Measurements from ENCODE around the gene RETNLB. TPM values are rescaled to one million over a fixed set of nuclear protein-coding genes. Genes with fewer than 3 reads are reported as not detected.

RETNLB gene
- not detected for total RNA-seq
- not detected for polyA plus RNA-seq
- long read RNA-seq, donor 1: 0 reads
- long read RNA-seq, donor 2: 0 reads

- Histone ChIP-seq H3K4me3 (ENCODE audit: low read length in 2 of 2) (no peak within 1 kb of the TSS), H3K27me3 (ENCODE audit: control insufficient read depth in 1 of 2, insufficient read depth in 2 of 2, low read length in 1 of 2) (no peaks in the 10 kb centered on the region), H3K36me3 (ENCODE audit: control insufficient read depth in 1 of 2, insufficient read depth in 2 of 2, low read length in 1 of 2) (no peaks in the 10 kb centered on the region), H3K9me3 (ENCODE audit: control insufficient read depth, low read length) (no peaks in the 10 kb centered on the region), H3K27ac (ENCODE audit: low read depth in 1 of 2, low read length in 2 of 2) (no peak within 1 kb of the TSS), H3K4me1 (ENCODE audit: control insufficient read depth in 1 of 2, insufficient read depth in 2 of 2, low read length in 2 of 2) (no peaks in the 10 kb centered on the region)
- no peak for DNase-seq
- no peak for ATAC-seq (ENCODE audit: low FRiP score)
- 85 to 86% methylated on average over 3 of the region's 3 CpGs for WGBS, 2 donors
- intact Hi-C loops (cut with DNase I): no loop called here
Measured at GRCh38 chr3:108757404-108757982, at the start of gene RETNLB. Gene RETNLB (minus strand): TSS chr3:108757410. CDS start chr3:108757185, 225 bp downstream.

- H3K27ac ChIP-seq (ENCODE audit: low read depth in 1 of 2, low read length in 2 of 2): no peak overlapping the region
- H3K9me3 ChIP-seq (ENCODE audit: control insufficient read depth, low read length): no peaks in the 10 kb centered on the region
- DNase-seq: no peak
- H3K4me3 ChIP-seq (ENCODE audit: low read length in 2 of 2): no peak overlapping the region
- H3K4me1 ChIP-seq (ENCODE audit: control insufficient read depth in 1 of 2, insufficient read depth in 2 of 2, low read length in 2 of 2): no peaks in the 10 kb centered on the region
- H3K27me3 ChIP-seq (ENCODE audit: control insufficient read depth in 1 of 2, insufficient read depth in 2 of 2, low read length in 1 of 2): no peaks in the 10 kb centered on the region
- ATAC-seq (ENCODE audit: low FRiP score): no peak
- intact Hi-C loops (cut with DNase I): no loop called here
- 67 to 68% methylated on average over 4 of the region's 4 CpGs for WGBS, 2 donors
- H3K36me3 ChIP-seq (ENCODE audit: control insufficient read depth in 1 of 2, insufficient read depth in 2 of 2, low read length in 1 of 2): no peaks in the 10 kb centered on the region
Measured at GRCh38 chr3:108806316-108806715, 49.1 kb upstream of the RETNLB start.

GRCh38 chr3:108804966-108805365 is 47.8 kb upstream of the RETNLB start:
- no peak overlapping the region for H3K27ac ChIP-seq (ENCODE audit: low read depth in 1 of 2, low read length in 2 of 2)
- intact Hi-C loops (cut with DNase I): no loop called here
- H3K4me1 ChIP-seq (ENCODE audit: control insufficient read depth in 1 of 2, insufficient read depth in 2 of 2, low read length in 2 of 2): no peaks in the 10 kb centered on the region
- DNase-seq: no peak
- H3K27me3 ChIP-seq (ENCODE audit: control insufficient read depth in 1 of 2, insufficient read depth in 2 of 2, low read length in 1 of 2): no peaks in the 10 kb centered on the region
- no peaks in the 10 kb centered on the region for H3K36me3 ChIP-seq (ENCODE audit: control insufficient read depth in 1 of 2, insufficient read depth in 2 of 2, low read length in 1 of 2)
- no peak overlapping the region for H3K4me3 ChIP-seq (ENCODE audit: low read length in 2 of 2)
- 87 to 92% methylated on average over 4 of the region's 4 CpGs for WGBS, 2 donors
- H3K9me3 ChIP-seq (ENCODE audit: control insufficient read depth, low read length): no peaks in the 10 kb centered on the region
- no peak for ATAC-seq (ENCODE audit: low FRiP score)

- intact Hi-C loops (cut with DNase I): no loop called here
- DNase-seq: no peak
- Histone ChIP-seq H3K4me3 (ENCODE audit: low read length in 2 of 2) (no peak overlapping the region), H3K27me3 (ENCODE audit: control insufficient read depth in 1 of 2, insufficient read depth in 2 of 2, low read length in 1 of 2) (no peaks in the 10 kb centered on the region), H3K9me3 (ENCODE audit: control insufficient read depth, low read length) (no peaks in the 10 kb centered on the region), H3K27ac (ENCODE audit: low read depth in 1 of 2, low read length in 2 of 2) (no peak overlapping the region), H3K4me1 (ENCODE audit: control insufficient read depth in 1 of 2, insufficient read depth in 2 of 2, low read length in 2 of 2) (no peaks in the 10 kb centered on the region), H3K36me3 (ENCODE audit: control insufficient read depth in 1 of 2, insufficient read depth in 2 of 2, low read length in 1 of 2) (no peaks in the 10 kb centered on the region)
- 76 to 88% methylated on average over 2 of the region's 2 CpGs for WGBS, 2 donors
- ATAC-seq (ENCODE audit: low FRiP score): no peak
Measured at GRCh38 chr3:108804437-108804836, 47.2 kb upstream of the RETNLB start.

- no peak for DNase-seq
- intact Hi-C loops (cut with DNase I): no loop called here
- Histone ChIP-seq H3K4me3 (ENCODE audit: low read length in 2 of 2) (no peak overlapping the region), H3K27me3 (ENCODE audit: control insufficient read depth in 1 of 2, insufficient read depth in 2 of 2, low read length in 1 of 2) (no peaks in the 10 kb centered on the region), H3K36me3 (ENCODE audit: control insufficient read depth in 1 of 2, insufficient read depth in 2 of 2, low read length in 1 of 2) (no peaks in the 10 kb centered on the region), H3K27ac (ENCODE audit: low read depth in 1 of 2, low read length in 2 of 2) (no peak overlapping the region), H3K4me1 (ENCODE audit: control insufficient read depth in 1 of 2, insufficient read depth in 2 of 2, low read length in 2 of 2) (no peaks in the 10 kb centered on the region), H3K9me3 (ENCODE audit: control insufficient read depth, low read length) (no peaks in the 10 kb centered on the region)
- no peak for ATAC-seq (ENCODE audit: low FRiP score)
- WGBS, 2 donors: 28 to 34% methylated on average over 3 of the region's 3 CpGs
Measured at GRCh38 chr3:108791473-108791872, 34.3 kb upstream of the RETNLB start.

- no peak for ATAC-seq (ENCODE audit: low FRiP score)
Measured at GRCh38 chr3:108780235-108780634, 23.0 kb upstream of the RETNLB start.

GRCh38 chr3:108779496-108779895 is 22.3 kb upstream of the RETNLB start:
- Histone ChIP-seq H3K27ac (ENCODE audit: low read depth in 1 of 2, low read length in 2 of 2) (no peak overlapping the region), H3K27me3 (ENCODE audit: control insufficient read depth in 1 of 2, insufficient read depth in 2 of 2, low read length in 1 of 2) (no peaks in the 10 kb centered on the region), H3K4me3 (ENCODE audit: low read length in 2 of 2) (no peak overlapping the region), H3K36me3 (ENCODE audit: control insufficient read depth in 1 of 2, insufficient read depth in 2 of 2, low read length in 1 of 2) (no peaks in the 10 kb centered on the region), H3K4me1 (ENCODE audit: control insufficient read depth in 1 of 2, insufficient read depth in 2 of 2, low read length in 2 of 2) (no peaks in the 10 kb centered on the region), H3K9me3 (ENCODE audit: control insufficient read depth, low read length) (no peaks in the 10 kb centered on the region)
- ATAC-seq (ENCODE audit: low FRiP score) (no peak), DNase-seq (no peak)
- intact Hi-C loops (cut with DNase I): no loop called here
- 44 to 54% methylated on average over 3 of the region's 3 CpGs for WGBS, 2 donors

More at GRCh38 chr3:108780235-108780634, 23.0 kb upstream of the RETNLB start:
- H3K4me1 ChIP-seq (ENCODE audit: control insufficient read depth in 1 of 2, insufficient read depth in 2 of 2, low read length in 2 of 2): no peaks in the 10 kb centered on the region
- H3K27ac ChIP-seq (ENCODE audit: low read depth in 1 of 2, low read length in 2 of 2): no peak overlapping the region
- H3K4me3 ChIP-seq (ENCODE audit: low read length in 2 of 2): no peak overlapping the region
- H3K27me3 ChIP-seq (ENCODE audit: control insufficient read depth in 1 of 2, insufficient read depth in 2 of 2, low read length in 1 of 2): no peaks in the 10 kb centered on the region
- no peaks in the 10 kb centered on the region for H3K36me3 ChIP-seq (ENCODE audit: control insufficient read depth in 1 of 2, insufficient read depth in 2 of 2, low read length in 1 of 2)
- WGBS, 2 donors: 47 to 61% methylated on average over 4 of the region's 4 CpGs
- DNase-seq: no peak
- H3K9me3 ChIP-seq (ENCODE audit: control insufficient read depth, low read length): no peaks in the 10 kb centered on the region
- intact Hi-C loops (cut with DNase I): no loop called here

GRCh38 chr3:108775649-108776048 is 18.4 kb upstream of the RETNLB start:
- no peaks in the 10 kb centered on the region for H3K36me3 ChIP-seq (ENCODE audit: control insufficient read depth in 1 of 2, insufficient read depth in 2 of 2, low read length in 1 of 2)
- H3K4me3 ChIP-seq (ENCODE audit: low read length in 2 of 2): no peak overlapping the region
- ATAC-seq (ENCODE audit: low FRiP score) (no peak), DNase-seq (no peak)
- no peaks in the 10 kb centered on the region for H3K27me3 ChIP-seq (ENCODE audit: control insufficient read depth in 1 of 2, insufficient read depth in 2 of 2, low read length in 1 of 2)
- H3K4me1 ChIP-seq (ENCODE audit: control insufficient read depth in 1 of 2, insufficient read depth in 2 of 2, low read length in 2 of 2): no peaks in the 10 kb centered on the region
- 78 to 87% methylated on average over 1 of the region's 1 CpG for WGBS, 2 donors
- H3K9me3 ChIP-seq (ENCODE audit: control insufficient read depth, low read length): no peaks in the 10 kb centered on the region
- H3K27ac ChIP-seq (ENCODE audit: low read depth in 1 of 2, low read length in 2 of 2): no peak overlapping the region
- intact Hi-C loops (cut with DNase I): no loop called here

- Histone ChIP-seq H3K9me3 (ENCODE audit: control insufficient read depth, low read length) (no peaks in the 10 kb centered on the region), H3K36me3 (ENCODE audit: control insufficient read depth in 1 of 2, insufficient read depth in 2 of 2, low read length in 1 of 2) (no peaks in the 10 kb centered on the region), H3K27ac (ENCODE audit: low read depth in 1 of 2, low read length in 2 of 2) (no peak overlapping the region), H3K4me1 (ENCODE audit: control insufficient read depth in 1 of 2, insufficient read depth in 2 of 2, low read length in 2 of 2) (no peaks in the 10 kb centered on the region), H3K4me3 (ENCODE audit: low read length in 2 of 2) (no peak overlapping the region), H3K27me3 (ENCODE audit: control insufficient read depth in 1 of 2, insufficient read depth in 2 of 2, low read length in 1 of 2) (no peaks in the 10 kb centered on the region)
- WGBS, 2 donors: 82 to 84% methylated on average over 3 of the region's 3 CpGs
- no peak for ATAC-seq (ENCODE audit: low FRiP score)
- DNase-seq: no peak
- intact Hi-C loops (cut with DNase I): no loop called here
Measured at GRCh38 chr3:108767253-108767652, 10.0 kb upstream of the RETNLB start.
